OCI-M1 (cell line): ENCODE data around the gene RPP25.

Source experiments
- DNase-seq: peaks from one replicate; lab custom pipeline; 2025; lab: John Stamatoyannopoulos, UW

Gene RPP25

DNA sequence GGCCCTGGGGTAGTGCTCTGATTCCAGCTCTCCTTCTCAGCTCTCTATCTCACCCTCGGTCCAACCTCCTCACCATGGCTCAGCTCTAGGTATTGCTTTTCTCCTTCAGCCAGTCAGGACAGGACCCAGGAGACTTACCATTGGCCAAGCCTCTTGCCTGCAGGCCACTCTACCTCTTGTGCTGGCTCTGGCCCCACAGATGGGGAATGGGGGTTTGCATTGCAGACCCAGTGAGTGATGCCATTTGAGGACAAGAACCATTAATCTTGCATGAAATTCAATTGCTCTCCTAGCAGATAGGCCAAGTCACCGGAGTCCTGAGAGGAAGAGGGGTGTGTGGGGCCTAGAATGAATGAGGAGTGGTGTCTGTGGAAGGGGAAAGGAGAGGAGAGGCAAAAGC lies 6.1 kb upstream of the RPP25 start:
- DNase-seq: no peak

GRCh38 chr15:74962219-74962618 lies 5.6 kb upstream of the RPP25 start:
- no peak for DNase-seq

DNA sequence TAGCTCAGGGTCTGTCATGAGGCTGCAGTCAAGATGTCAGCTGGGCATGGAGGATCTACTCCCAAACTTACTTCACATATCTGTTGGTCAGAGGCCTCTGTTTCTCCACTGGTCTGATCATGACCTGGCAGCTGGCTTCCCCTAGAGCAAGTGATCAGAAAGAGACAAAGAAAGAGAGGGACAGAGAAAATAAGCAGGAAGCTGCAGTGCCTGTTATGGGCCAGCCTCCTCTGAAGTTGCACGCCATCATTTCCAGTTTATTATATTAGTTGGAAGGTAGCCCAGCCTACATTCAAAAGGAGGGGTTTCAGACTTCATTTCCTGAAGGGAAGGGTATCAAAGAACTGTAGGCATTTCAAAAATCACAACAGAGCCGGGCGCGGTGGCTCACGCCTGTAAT lies 5.0 kb upstream of the RPP25 start:
- no peak for DNase-seq

DNA sequence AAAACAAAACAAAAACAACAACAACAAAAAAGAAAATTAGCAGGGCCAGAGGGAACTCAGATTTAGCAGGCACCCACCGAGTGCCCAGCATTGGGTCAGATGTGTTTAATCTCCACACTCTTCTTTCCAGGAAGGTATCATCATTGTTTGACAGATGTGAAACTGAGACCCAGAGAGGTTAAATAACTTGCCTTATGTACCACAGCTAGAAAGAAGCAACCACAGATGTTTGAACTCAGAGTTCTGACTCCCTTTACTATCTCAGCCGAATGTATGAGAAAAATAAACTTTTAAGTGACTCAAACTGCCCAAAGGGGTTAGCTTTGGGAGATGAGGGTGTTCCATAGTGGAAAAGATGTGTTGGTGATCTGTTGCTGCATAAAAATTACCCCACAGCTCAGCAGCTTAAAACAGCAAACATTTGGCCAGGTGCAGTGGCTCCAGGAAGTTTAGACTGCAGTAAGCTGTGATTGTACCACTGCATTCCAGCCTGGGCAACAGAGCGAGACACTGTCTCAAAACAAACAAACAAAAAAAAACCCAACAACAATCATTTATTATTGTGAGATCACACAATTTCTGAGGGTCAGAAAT lies 4.5 kb upstream of the RPP25 start:
- no peak for DNase-seq

- no peak for DNase-seq
These were observed 3.7 kb upstream of the RPP25 start for GRCh38 chr15:74960286-74960685.

DNA sequence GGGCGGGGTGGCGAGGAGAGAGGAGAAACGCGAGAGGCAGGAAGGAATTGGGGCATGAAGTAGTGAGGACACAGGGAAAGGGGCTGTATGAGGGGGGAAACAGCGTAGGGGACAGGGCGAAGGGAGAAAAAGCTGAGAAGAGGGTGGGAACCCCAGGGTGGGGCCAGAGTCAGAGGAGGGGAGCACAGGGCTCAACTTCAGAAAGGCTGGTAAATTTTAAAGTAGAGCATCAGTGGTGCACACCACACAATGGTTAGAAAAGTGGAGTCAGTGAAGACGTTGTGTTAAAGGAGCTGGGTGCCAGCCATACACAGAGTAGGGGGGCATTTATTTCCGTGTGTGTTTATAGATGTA lies 3.0 kb upstream of the RPP25 start:
- no peak for DNase-seq

DNA sequence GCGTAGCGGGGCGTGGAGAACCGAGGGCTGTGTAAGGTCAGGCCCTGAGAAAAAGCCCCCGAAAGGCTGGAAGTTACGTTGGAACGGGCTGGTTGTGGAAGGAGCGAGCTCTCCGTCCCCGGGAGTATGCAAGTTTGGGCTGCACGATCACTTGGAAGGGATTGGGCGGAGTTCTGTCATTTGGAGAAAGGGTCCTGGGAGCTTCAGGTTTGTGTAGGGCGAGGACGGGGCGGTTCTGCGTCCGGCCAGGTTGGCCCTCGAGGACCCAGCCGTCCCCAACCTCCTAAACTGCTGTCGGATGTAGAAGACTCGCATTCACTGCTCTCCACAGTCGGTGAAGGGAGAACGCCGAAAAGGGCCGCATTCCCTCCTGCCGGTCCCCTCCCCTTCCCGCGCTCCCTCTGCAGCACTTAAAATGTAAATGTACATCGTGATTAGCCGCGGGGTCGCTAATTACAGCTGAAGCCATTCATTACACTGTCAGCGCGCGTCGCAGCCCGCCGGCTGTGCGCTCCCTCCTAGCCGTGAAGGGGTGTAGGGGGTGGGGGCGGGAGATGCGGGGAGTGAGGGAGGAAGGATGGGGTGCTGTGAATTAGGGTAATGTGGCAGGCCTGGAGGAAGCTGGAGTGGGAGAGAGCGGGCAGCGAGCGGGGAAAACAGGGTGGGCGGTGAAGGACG lies 2.5 kb upstream of the RPP25 start:
- no peak for DNase-seq

DNA sequence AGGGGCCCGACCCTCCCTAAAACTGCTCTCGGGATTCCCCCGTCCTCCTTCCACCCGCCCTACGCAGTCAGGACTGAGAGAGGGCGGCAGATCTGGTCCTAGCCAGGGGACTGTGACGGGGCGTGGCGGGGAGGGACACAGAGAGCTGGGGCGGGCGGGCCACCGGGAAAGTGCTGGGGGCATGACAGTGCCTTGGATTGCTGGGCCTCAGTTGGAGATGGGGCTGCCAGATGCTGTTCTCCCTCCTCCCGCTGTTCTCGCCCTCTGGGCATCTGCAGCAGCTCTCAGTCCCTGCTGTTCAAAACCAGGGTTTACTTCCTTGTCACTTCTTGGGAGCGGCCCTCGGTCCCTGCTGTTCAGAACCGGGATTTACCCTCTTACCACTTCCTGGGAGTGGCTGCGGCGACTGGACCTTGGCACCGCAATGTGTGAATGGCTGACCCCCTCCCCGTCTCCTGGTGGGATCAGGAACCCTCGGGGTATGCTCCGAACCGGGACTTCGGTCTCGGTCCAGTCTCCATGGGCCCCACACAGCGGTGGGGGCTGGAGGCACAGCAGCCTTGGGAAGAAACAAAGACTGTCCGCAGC lies 1.8 kb upstream of the RPP25 start:
- DNase-seq: no peak

DNA sequence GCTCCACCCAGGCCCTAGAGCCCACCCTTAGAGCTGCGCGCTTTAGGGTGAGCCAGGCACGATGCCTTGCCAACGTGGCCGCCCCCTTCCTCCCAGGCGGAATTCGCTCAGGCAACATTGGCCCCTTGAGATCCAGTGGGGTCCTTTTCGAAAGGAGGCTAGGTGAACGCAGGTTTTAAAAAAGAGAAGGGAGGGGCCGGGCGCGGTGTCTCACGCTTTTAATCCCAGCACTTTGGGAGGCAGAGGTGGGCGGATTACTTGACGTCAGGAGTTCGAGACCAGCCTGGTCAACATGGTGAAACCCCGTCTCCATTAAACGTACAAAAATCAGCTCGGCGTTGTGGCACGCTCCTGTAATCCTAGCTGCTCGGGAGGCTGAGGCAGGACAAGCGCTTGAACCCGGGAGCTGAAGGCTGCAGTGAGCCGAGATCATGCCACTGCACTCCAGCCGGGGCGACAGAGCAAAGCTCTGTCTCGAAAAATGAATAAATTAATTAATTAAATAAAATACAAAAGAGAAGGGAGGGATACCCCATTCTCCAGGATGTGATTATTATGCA lies 984 bp upstream of the RPP25 start:
- no peak for DNase-seq

DNA sequence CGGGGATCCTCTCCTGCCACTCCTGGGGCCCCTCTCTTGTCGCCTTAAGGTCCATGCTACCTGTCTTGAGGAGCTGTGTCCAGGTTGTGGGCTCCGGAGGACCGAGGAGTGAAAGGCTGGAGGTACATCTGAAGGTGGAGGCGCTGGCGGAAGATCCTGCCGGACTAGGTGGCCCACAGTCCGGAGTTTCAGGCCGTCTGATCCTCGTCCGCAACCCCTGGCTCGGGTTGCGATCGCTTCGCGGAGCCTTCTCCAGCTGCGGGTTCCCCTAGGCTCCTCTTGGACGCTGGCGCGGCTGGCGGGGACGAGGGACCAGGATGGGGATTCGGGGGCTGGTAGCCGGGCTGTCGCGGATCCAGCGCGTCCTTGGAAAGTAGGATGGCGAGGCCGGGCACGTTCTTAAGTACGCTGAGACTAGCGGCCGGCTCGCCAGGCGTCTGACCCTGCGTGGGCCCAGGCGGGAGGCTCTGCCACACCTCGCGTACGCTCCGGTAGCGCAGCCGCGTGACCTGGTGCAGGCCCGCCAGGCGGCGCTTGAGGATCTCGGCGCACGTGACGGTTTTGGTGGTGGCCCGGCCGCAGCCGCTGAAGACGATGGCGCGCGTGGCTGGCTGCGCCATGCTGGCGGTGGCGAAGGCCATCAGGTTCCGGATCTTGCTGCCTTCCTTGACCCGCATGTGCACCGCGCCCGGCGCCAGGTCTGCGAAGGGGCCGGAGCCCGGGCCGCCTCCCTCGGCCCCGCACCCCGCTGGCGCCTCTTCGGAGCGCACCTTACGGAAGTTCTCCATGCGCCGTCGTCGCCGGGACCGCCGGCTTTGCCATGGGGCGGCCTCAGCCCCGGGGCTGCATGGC lies 550 bp downstream of the RPP25 start:
- DNase-seq: no peak

GRCh38 chr15:74955017-74955416 lies 1.6 kb downstream of the RPP25 start:
- no peak for DNase-seq

DNA sequence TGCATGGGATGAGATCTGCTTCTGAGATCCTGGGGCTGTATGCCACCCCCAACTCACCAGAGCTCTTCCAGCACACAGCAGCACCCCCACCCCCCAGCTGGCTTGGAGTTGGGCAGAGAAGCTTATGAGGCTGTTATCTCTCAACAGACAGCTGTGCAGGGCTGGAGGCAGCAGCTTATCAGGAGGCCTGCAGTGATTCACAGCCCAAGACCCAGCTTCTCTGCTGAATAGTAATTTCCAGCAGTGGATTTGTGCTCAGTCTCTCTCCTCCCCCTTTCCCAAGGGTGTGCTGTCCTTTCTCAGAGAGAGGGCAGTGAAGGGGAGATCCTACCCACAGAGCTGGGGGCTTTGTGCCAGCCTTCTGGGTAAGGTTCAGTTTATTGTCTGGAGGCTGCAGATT lies 2.1 kb downstream of the RPP25 start:
- peak; percentile 97 for DNase-seq

- no peak for DNase-seq
These were observed 5.6 kb downstream of the RPP25 start for GRCh38 chr15:74951006-74951405.

GRCh38 chr15:74950078-74950908 lies 6.3 kb downstream of the RPP25 start:
- DNase-seq: peak; percentile 91

GRCh38 chr15:74937590-74938371 lies 18.8 kb downstream of the RPP25 start, which contains the start of gene COX5A:
COX5A (minus strand) TSS chr15:74938073; CDS start chr15:74938014, 59 bp downstream.
- peak; percentile 97 for DNase-seq

- DNase-seq: peak; percentile 76
These were observed 19.3 kb downstream of the RPP25 start for GRCh38 chr15:74937272-74937589.

- peak; percentile 27 for DNase-seq
These were observed 21.4 kb downstream of the RPP25 start for GRCh38 chr15:74935193-74935592.

- peak; percentile 27 for DNase-seq
These were observed 23.0 kb downstream of the RPP25 start for GRCh38 chr15:74933573-74933972.

DNA sequence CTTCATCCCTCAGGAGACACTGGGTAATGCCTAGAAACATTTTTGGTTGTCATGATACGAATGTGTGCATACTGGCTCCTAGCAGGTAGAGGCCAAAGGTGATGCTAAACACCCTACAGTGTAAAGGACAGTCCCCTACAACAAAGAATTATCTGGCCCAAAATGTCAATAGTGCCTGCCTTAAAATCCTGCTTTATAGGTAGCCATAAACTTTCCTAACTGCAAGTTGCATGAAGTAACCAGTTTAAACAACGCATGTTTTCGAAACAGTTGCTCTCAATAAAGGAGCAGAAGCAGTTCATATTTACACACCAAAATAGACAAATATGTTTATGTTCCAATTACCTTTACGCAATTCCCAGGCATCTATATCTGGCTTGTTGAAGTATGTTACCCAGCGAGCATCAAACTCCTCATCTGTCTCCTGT lies 27.8 kb downstream of the RPP25 start:
- DNase-seq: no peak

DNA sequence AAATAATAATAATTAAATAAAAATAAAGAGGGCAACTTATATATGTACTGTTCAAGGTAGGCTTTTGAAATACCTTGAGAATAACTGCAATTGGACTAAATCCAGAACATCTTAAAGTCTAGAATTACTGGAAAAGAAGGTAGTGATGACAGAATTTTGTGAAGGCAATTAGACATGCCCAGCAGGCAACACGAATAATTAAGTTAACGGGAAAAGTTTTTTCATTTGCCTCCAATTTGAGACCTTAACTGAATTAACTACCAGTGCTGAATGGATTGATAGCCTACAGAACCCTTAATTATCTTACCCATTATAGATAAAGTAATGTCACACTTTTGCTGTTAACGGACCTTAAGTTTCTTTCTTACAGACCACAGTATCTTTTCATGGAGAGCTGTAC lies 32.0 kb downstream of the RPP25 start:
- DNase-seq: no peak

- DNase-seq: no peak
These were observed 36.1 kb downstream of the RPP25 start for GRCh38 chr15:74920456-74920855.
